Mammary epithelial cell (primary cell): ENCODE measurements around the gene NAT8L.

Source experiments
- EZH2 ChIP-seq: IDR thresholded peaks from 2 replicates; pipeline ENCODE4 v1.6.1; 2012; ENCODE audit warnings: low read length, inconsistent platforms, borderline replicate concordance
- TF ChIP-seq, protein P1 (sequence below), 2 donors: IDR thresholded peaks in 1 of 2; conservative IDR thresholded peaks in 1 of 2; 2 replicates each; pipeline ENCODE4 v1.5.1; 2011 to 2012; ENCODE audit warnings: inconsistent platforms in 2 of 2, low read length in 2 of 2, mild to moderate bottlenecking in 2 of 2, control low read depth in 1 of 2, low read depth in 1 of 2; ENCODE audit not compliant: insufficient read depth in 1 of 2; ENCODE audit errors: extremely low read depth in 1 of 2

DNA sequence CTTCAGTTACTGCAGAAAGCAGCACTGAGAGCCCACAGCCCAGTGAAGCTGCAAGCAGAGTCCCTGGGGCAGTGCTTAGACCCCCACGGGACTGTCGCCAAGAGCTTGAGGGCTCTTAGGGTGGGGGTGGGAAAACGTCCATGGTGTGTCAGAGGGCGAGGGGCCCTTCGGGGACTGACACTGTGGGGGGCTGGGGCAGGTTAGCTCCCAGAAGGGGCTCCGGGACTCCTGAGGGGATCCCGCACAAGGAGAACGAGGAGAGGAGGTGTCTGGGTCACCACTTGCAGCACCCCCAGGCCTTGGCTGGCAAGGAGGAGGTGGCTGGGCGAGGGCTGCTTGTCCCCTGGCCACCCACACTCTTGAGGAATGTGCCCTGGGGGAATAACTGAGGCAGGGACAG, 20.8 kb downstream of the NAT8L start:
- TF ChIP-seq, protein P1, sequence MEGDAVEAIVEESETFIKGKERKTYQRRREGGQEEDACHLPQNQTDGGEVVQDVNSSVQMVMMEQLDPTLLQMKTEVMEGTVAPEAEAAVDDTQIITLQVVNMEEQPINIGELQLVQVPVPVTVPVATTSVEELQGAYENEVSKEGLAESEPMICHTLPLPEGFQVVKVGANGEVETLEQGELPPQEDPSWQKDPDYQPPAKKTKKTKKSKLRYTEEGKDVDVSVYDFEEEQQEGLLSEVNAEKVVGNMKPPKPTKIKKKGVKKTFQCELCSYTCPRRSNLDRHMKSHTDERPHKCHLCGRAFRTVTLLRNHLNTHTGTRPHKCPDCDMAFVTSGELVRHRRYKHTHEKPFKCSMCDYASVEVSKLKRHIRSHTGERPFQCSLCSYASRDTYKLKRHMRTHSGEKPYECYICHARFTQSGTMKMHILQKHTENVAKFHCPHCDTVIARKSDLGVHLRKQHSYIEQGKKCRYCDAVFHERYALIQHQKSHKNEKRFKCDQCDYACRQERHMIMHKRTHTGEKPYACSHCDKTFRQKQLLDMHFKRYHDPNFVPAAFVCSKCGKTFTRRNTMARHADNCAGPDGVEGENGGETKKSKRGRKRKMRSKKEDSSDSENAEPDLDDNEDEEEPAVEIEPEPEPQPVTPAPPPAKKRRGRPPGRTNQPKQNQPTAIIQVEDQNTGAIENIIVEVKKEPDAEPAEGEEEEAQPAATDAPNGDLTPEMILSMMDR (conservative IDR thresholded peaks at IDR 0.05 in 1 of 2, IDR thresholded peaks at IDR 0.05 in 1 of 2; ENCODE audit: extremely low read depth in 1 of 2, insufficient read depth in 1 of 2, low read depth in 1 of 2, low read length in 2 of 2) = no peak
- TF ChIP-seq EZH2 = no peak
